HL-60 (cell line): Measurements from ENCODE around the gene TMEM134.

Source experiments
- DNase-seq, 2 experiments: peaks; one replicate each; pipeline ENCODE4 v3.0.0-alpha.2; 2010 to 2020; ENCODE audit warnings: low read depth in 1 of 2, low spot score in 1 of 2
- H3K27ac ChIP-seq: fragments of 250-450 bp; sonication (Bioruptor Pico); replicated peaks from 2 replicates; pipeline ENCODE4 v1.5.1; 2020; ENCODE audit warnings: mild to moderate bottlenecking, moderate library complexity
- H3K27me3 ChIP-seq: fragments of 250-450 bp; sonication (Bioruptor Pico); 2 replicates; pipeline ENCODE4 v1.5.1; 2021; ENCODE audit warnings: mild to moderate bottlenecking, moderate library complexity; ENCODE audit not compliant: insufficient read depth, poor library complexity, severe bottlenecking
- H3K4me3 ChIP-seq: replicated peaks from 2 replicates; pipeline ENCODE4 v1.5.1; 2011; ENCODE audit warnings: mild to moderate bottlenecking, control low read depth, low read length; ENCODE audit not compliant: insufficient read depth
- GABPA ChIP-seq: IDR thresholded peaks from 2 replicates; pipeline ENCODE4 v1.6.1; 2012; ENCODE audit warnings: low read depth
- POLR2AphosphoS5 ChIP-seq: IDR thresholded peaks from 2 replicates; pipeline ENCODE4 v1.6.1; 2012; ENCODE audit warnings: low read depth
- REST ChIP-seq: IDR thresholded peaks from 2 replicates; pipeline ENCODE4 v1.6.1; 2012; ENCODE audit warnings: low read depth; ENCODE audit not compliant: insufficient replicate concordance
- SPI1 ChIP-seq: IDR thresholded peaks from 2 replicates; pipeline ENCODE4 v1.6.1; 2012; ENCODE audit warnings: low read depth, mild to moderate bottlenecking, borderline replicate concordance
- TF ChIP-seq, protein P1 (sequence below): IDR thresholded peaks from one replicate; pipeline ENCODE4 v1.5.1; 2011; ENCODE audit warnings: low read length, control low read depth, inconsistent platforms; ENCODE audit not compliant: insufficient read depth

The TMEM134 gene

GRCh38 chr11:67491276-67492068 lies 22.4 kb upstream of the TMEM134 start:
- no peak for TF ChIP-seq GABPA
- TF ChIP-seq, protein P1, sequence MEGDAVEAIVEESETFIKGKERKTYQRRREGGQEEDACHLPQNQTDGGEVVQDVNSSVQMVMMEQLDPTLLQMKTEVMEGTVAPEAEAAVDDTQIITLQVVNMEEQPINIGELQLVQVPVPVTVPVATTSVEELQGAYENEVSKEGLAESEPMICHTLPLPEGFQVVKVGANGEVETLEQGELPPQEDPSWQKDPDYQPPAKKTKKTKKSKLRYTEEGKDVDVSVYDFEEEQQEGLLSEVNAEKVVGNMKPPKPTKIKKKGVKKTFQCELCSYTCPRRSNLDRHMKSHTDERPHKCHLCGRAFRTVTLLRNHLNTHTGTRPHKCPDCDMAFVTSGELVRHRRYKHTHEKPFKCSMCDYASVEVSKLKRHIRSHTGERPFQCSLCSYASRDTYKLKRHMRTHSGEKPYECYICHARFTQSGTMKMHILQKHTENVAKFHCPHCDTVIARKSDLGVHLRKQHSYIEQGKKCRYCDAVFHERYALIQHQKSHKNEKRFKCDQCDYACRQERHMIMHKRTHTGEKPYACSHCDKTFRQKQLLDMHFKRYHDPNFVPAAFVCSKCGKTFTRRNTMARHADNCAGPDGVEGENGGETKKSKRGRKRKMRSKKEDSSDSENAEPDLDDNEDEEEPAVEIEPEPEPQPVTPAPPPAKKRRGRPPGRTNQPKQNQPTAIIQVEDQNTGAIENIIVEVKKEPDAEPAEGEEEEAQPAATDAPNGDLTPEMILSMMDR: no peak
- no peak; the same call in 1 of the 2 replicates for TF ChIP-seq POLR2AphosphoS5
- no peak for TF ChIP-seq SPI1
- no peak for TF ChIP-seq REST
- no peak for DNase-seq

GRCh38 chr11:67490727-67491065 lies 21.6 kb upstream of the TMEM134 start:
- H3K27ac ChIP-seq: no peak overlapping the region
- DNase-seq: no peak
- no peak overlapping the region for H3K4me3 ChIP-seq
- no peaks in the 10 kb centered on the region for H3K27me3 ChIP-seq
- TF ChIP-seq REST: no peak
- no peak for TF ChIP-seq POLR2AphosphoS5
- TF ChIP-seq GABPA: no peak
- TF ChIP-seq SPI1: no peak
- TF ChIP-seq, protein P1: no peak

More at GRCh38 chr11:67491276-67492068, 22.4 kb upstream of the TMEM134 start:
- Histone ChIP-seq H3K27ac (no peak overlapping the region), H3K27me3 (no peaks in the 10 kb centered on the region), H3K4me3 (no peak overlapping the region)

DNA sequence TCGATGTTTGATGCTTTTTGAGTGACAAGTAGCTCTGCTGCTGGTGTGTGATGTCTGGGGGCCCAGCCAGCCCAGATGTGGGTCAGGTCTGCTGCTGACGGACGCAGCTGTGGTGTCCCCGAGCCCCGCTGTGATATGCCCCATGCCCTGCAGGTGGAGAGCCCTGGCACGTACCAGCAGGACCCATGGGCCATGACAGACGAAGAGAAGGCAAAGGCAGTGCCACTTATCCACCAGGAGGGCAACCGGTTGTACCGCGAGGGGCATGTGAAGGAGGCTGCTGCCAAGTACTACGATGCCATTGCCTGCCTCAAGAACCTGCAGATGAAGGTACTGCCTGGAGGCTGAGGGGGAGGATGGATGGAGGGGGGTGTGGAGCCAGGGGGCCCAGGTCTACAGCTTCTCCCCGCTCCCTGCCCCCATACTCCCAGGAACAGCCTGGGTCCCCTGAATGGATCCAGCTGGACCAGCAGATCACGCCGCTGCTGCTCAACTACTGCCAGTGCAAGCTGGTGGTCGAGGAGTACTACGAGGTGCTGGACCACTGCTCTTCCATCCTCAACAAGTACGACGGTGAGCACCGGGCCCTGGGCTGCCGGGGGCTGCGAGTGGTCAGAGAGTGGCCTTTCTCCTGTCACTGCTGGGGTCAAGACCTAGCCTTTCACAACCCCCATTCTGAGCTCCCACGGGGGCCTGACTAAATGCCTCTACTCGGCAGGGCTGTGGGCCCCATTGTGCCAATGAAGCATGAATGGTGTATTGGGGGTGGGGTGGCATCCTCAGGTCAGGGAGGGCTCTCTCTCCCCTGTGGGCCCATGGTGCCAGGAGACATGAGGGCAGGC lies 21.1 kb upstream of the TMEM134 start:
- no peak for TF ChIP-seq POLR2AphosphoS5
- TF ChIP-seq, protein P1: no peak
- no peak for TF ChIP-seq GABPA
- TF ChIP-seq REST: no peak
- no peak for TF ChIP-seq SPI1
- no peak overlapping the region for H3K27ac ChIP-seq
- no peak for DNase-seq
- no peaks in the 10 kb centered on the region for H3K27me3 ChIP-seq
- no peak overlapping the region for H3K4me3 ChIP-seq
